ENCODE data around the gene CPNE5.

DNA sequence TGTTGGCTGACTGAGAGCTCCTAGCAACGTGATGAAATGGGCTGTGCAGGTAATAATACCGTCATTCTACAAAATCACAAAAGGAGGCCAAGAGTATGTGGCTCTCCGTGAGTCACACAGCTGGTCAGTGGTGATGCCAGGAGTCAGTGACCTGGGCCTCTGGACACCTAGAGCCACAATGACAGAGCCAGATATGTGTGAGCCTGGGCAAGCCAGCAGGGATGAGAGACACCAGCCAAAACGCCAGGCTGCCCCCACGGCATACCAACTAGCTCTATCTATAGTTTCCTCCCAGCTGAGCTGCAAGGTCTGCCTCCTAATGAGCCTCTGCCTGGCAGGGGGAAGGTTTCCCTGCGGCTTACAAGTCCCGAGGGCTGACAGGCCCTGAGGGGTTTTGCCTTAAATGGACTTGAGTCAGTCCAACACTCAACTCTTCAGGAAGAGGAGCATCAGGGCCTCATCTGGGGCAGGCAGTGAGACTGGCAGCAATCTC is 70.0 kb downstream of the CPNE5 start:
- TF ChIP-seq, protein P1, sequence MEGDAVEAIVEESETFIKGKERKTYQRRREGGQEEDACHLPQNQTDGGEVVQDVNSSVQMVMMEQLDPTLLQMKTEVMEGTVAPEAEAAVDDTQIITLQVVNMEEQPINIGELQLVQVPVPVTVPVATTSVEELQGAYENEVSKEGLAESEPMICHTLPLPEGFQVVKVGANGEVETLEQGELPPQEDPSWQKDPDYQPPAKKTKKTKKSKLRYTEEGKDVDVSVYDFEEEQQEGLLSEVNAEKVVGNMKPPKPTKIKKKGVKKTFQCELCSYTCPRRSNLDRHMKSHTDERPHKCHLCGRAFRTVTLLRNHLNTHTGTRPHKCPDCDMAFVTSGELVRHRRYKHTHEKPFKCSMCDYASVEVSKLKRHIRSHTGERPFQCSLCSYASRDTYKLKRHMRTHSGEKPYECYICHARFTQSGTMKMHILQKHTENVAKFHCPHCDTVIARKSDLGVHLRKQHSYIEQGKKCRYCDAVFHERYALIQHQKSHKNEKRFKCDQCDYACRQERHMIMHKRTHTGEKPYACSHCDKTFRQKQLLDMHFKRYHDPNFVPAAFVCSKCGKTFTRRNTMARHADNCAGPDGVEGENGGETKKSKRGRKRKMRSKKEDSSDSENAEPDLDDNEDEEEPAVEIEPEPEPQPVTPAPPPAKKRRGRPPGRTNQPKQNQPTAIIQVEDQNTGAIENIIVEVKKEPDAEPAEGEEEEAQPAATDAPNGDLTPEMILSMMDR (IDR thresholded peaks at IDR 0.05), result no peak
- no peak for TF ChIP-seq EZH2phosphoT487 (IDR thresholded peaks at IDR 0.05)
